HG02973 (cell line): Measurements from ENCODE around the gene SBSN.

Source experiments
- ATAC-seq: cut with Tn5 transposase; IDR thresholded peaks from one replicate; pipeline ENCODE4 v1.9.1; 2021; ENCODE audit warnings: moderate library complexity; ENCODE audit not compliant: unreplicated experiment

Gene SBSN

GRCh38 chr19:35533822-35534392 is 5.8 kb upstream of the SBSN start:
- ATAC-seq, result no peak

DNA sequence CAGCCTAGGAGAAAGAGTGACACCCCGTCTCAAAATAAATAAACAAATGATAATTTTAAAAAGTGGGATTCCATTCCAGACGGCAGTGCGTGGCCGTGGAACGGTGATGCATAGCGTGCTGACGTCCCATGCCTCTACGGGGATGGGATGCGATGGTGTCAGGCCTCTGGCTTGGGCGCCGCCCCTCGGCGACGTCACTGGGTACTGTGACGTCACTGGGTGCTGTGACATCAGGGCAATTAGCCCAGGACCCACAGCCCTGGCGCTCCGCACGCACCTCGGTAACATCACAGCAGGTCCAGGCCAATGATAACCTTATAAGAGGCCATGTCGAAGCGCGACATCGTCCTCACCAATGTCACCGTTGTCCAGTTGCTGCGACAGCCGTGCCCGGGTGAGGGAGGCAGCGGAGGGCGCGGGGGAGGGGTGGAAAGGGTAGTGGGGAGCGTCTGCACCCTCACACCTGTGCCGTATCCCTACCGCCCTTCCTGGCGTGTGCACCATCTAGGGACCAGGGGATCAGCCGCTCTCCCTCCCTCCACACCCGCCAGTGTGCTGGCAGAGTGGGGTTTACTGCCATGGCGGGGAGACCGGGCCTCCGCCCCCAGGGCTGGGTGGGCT is 5.2 kb upstream of the SBSN start, which contains the start of gene GAPDHS:
GAPDHS (plus strand) TSS at position 256 of the 621 bp plus-strand sequence; CDS start at position 328, 72 bp downstream.
- ATAC-seq, result no peak

DNA sequence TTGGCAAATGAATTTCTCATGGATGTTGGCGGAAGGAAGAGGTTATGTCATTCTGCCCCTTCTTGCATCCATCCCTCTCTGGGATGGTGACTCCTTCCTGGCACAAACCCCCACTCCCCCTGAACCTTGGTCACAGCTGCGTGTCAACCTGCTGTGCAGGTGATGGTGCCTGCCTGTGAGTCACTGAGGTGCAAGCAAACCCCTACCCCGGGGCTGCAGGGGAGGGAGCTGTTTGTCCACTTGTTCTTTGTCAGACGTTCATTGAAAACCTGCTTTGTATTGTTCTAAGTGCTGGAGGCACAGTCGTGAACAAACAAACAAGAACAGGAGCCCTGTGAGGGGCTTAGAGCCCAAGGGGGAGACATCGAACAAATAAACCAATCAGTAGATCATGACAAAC is 3.2 kb upstream of the SBSN start:
- ATAC-seq, result no peak

GRCh38 chr19:35529241-35530218 is 1.4 kb upstream of the SBSN start:
- no peak for ATAC-seq

GRCh38 chr19:35525873-35526272 is 2.2 kb downstream of the SBSN start:
- ATAC-seq, result no peak

- no peak for ATAC-seq
Observed at GRCh38 chr19:35524181-35524837, 3.8 kb downstream of the SBSN start.

GRCh38 chr19:35522745-35523327 is 5.3 kb downstream of the SBSN start:
- no peak for ATAC-seq

DNA sequence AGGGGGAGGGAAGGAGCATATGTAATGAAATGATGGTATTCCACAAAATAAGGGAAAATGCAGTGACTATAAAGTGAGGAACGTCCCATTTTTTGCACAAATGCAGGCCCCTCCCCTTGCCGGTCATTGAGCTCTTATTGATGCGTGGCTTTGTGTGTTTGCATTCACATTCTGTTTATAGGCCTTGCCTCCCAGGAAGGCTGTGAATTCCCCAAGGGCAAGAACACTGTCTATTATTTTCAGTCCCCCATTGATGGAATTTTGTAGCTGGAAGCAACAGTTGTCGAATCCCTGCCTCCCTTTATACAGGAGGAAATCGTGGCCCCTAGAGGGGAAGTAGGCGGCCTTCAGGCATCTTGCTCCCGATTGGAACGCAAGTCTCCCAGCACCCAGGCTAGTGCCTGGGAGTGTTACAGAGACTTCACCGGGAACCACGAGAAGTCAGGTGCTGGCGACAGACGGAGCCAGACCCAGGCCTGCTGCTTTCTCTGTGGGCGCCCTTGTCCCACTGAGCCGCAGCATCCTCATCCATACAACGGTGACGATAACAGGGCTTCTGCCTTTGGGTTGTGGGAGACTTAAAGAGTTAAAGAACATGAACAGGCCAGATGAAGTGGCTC is 6.9 kb downstream of the SBSN start:
- no peak for ATAC-seq

GRCh38 chr19:35519291-35519690 is 8.8 kb downstream of the SBSN start:
- ATAC-seq, result no peak

GRCh38 chr19:35518313-35518712 is 9.8 kb downstream of the SBSN start:
- ATAC-seq, result no peak

DNA sequence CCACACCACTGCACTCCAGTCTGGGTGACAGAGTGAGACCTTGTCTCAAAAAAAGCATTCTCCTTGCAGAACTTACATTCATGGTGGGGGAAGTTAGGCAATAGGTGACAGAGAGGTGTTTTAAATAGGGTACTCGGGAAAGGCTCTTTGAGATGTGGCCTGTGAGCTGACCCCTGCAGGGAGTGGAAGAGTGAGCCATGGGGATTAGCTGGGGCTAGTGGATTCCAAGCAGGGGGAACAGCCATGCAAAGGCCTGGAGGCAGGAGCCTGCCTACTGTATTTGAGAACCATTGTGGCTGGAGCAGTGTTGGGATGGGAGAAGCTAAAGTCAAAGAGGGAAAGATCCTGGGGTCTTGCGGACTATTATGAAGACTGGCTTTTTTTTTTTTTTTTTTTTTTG is 10.8 kb downstream of the SBSN start:
- ATAC-seq, result no peak

- no peak for ATAC-seq
Observed at GRCh38 chr19:35516310-35516709, 11.8 kb downstream of the SBSN start.

DNA sequence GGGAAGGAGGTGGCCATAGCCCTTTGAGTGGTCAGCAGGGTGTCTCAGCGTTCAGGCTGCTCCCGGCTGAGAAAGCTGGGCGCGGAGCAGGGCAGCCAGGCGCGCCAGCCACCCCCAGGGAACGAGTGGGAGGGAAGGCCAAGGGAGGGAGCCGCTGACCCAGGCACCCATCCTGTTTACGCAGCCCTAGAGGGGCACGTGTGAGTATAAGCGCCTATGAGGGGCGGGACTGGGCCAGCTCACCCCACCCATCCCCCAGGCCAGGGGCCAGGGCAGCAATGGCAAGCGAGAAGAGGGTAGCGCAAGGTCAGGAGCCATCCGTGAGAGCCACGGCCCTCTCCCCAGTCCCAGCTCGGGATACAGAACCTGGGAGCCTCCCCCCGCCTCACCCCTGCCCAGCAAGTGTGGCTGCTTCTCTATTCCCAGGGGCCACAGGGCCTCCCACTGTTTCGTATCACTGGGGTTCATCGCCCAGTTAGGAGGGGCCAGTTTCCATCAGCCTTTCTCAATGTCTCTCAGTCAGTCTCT is 13.8 kb downstream of the SBSN start:
- no peak for ATAC-seq

- no peak for ATAC-seq
Observed at GRCh38 chr19:35513628-35514281, 14.4 kb downstream of the SBSN start, which contains the start of gene DMKN. DMKN (minus strand) TSS chr19:35513649; CDS start chr19:35513475, 174 bp downstream.

- no peak for ATAC-seq
Observed at GRCh38 chr19:35512831-35513627, 15.1 kb downstream of the SBSN start.

GRCh38 chr19:35511337-35511736 is 16.8 kb downstream of the SBSN start:
- no peak for ATAC-seq

DNA sequence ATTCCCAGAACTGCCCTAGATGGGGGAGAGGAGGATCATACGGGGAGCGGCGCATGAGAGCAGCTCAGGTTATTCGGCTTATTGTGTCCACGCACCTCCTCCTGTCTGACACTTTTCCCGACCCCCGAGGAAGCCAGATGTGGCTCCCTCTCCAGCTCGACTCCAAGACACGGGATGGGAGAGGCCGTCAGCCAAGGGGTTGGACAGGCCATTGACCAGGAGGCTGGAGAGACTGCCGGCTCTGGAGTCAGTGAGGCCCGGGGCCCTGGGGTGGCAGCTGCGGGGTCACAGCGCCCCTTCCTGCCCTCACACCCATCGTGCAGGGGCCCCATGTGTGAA is 17.5 kb downstream of the SBSN start:
- ATAC-seq, result no peak

DNA sequence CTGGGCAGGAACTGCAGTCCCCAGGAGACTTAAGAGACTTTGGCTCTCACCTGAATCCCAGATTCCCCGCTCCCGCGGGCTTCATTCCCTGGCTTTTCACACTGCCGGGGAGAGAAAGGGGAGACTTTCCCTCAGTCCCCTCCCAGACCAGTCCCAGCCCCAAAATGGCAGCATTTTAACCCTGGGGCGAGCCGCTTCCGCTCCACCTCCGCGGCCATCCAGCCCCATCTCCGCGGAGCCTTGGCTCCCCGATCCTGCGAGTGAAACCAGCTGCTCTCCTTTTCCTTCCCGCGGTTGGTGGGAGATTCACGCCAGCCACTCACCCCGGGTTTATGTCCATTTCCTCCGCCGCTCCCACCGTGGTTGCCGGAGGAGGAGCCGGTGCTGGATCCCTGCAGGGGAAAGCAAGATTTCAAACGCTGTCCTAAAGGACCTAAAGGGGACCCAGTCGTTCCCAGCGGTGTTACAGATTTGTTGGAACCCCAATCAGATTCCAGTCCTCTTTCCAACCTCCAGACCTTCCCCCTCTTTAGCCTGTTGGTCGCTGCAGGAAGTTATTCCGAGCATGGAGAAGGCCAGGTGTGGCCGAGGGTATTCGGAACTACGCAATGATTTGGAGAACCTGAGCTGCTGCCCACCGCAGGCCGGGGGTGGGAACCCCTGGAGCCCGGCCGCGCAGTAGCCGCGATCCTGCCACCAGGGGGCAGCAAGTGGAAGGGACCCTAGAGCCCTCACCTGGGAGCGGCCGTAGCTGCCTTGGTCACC is 18.1 kb downstream of the SBSN start:
- no peak for ATAC-seq
